Stimulated activated CD4-positive, alpha-beta T cell treated with anti-CD3 and anti-CD28 coated beads, Interleukin-1b, Interleukin-23, amount 100 ng/mL, for 1 hour (primary cell): ENCODE measurements around the gene PCNX1.
"Not testable (repeated sequence)": the region's sequence is repeated elsewhere in the genome, so short reads cannot be mapped to it uniquely, and the experiment has no call there.

Experiments used
- DNase-seq, 2 donors: peaks; one replicate each; pipeline ENCODE4 v3.0.0-alpha.2; 2020; ENCODE audit warnings: low read depth in 2 of 2

The PCNX1 gene

DNA sequence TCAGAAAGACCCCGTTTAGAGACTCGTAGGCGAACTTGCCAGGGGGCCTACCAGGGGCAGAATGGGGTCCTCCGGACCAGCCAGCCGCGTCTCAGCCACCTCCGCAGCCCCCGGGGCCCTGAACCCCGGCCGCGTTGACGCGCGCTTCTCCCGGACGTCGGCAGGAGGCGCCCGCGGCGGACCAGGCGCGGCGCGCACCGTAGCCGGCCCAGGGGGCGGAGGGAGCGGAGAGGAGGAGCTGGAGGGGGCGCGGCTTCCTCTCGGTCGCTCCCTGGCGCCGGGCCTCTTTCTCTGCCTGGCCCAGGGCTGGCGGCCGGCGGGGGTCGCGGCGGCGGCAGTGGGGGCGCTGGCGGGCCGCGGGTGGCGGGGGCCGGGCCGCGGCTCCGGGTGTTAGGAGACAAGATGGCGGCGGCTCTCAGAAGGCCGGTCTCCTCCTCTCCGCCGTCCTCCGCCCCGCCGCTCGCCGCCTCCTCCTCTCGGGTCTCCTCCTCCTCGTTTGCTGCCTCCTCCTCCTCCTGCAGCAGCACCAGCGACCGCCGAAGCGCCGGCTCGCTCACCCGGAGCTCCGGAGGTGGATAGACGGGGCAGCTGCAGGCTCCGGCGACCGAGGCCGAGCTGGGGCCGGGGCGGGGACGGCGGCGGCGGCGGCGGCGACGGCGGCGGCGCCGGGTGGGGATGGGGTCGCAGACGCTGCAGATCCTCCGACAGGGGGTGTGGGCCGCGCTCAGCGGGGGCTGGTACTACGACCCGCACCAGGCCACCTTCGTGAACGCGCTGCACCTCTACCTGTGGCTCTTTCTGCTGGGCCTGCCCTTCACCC is at the start of gene PCNX1:
Gene PCNX1, plus strand, starts transcription at position 284 of the 820 bp plus-strand sequence. Its CDS starts 392 bp downstream, at position 676.
- peak; percentile 76 to 79 for DNase-seq

DNA sequence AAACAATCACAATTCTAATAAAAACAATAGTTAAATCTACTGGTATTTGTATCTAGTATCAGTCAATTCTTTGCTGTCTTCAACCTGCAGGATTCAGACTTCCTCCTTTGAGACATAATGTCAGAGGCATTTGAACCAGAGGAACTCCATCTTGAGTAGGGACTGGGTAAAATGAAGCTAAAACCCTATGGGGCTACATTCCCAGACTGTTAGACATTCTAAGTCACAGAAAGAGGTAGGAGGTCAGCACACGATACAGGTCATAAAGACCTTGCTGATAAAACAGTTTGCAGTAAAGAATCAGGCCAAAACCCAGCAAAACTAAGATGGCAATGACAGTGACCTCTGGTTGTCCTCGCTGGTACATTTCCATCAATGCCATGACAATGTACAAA is 49.8 kb upstream of the PCNX1 start:
- DNase-seq: no peak

DNA sequence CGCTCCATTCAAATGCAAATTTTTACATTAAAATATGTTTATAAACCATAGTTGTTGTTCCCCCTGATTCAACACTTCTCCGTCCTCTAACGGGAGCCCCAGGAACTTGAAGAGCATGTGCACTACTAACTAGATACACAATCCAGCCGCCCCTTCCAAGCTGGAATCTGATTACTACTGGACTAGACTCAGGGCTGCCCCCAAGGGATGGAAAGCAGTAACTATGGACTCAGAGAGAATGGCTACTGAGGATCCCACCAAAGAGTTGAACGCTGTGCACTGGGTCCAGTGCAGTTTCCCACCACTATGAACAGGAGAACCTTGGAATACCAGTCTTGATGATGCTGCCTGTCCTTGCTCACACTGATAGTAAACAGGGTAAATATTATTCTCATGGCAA is 48.6 kb upstream of the PCNX1 start:
- no peak for DNase-seq

DNA sequence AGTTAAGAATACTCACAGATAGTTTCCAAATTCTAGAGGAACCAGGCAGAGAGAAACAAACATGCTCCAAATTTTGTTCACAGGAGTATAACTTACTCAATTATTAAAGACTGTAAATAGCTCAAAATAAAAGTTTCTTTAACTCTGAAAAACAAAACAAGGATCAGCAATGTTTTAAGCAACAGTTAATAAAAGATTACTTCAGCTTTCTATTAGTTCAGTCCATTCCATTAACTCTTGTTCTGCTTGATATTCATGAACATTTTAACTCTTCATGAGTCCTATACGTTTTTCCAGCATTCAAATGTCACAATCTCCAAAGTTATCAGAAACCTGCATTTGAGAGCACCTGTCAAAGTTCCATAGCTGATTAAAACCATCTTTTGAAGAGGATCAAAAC is 40.3 kb upstream of the PCNX1 start:
- DNase-seq: not testable (repeated sequence)

DNA sequence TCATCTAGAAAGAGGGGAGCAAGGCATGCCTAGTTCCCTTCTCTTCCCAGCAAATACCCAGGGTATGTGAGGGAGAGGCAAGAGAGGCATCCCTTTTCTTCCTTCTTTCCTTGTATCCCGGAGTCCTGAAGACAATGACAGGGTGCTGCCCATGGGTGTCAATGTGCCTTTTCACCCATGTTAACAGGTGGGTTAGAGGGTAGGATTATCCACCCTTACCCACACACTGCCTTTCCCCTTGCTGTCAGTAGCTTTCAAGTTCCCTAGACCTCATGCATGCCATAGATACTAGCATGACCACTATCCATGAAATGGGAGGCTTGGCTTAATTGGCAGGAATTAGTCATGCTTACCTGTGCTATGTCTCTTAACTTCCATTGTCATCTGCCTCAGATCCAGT is 36.3 kb upstream of the PCNX1 start:
- no peak for DNase-seq

DNA sequence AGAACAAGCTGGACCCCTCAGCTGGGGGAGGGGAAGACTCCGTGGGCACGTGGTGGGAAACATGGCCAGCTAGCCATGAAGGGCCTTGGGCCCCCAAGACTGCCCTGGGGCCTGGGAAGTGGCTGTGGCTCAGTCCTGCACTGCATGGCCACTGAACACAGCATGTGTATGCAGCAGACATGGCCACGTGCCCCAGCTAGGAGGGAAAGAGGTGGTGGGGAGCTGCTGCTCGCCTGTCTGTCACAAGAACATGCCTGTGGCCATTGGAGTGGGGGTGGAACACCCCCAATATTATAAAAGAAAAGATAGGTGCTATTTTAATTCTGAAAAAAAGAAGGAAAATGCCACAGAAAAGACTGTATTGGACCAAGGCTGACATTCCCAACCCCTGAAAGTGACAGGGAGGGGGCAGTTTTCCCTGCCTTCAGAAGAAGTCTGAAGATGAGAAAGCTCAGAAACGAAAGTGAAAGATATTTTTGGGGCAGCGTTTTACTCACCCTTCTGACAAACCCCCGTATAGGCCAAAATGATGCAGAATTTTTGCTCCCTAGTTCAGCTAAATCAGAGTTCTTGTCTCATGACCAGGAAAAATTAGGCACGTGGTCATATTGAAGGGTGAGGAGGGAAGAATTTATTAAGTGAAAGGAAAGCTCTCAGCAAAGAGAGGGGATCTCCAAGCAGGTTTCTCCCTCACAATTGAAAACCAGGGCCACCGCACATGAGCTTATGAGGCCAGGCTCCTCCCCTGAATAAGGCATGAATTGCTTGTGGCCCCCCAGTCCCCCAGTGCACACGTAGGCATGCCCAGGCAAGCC is 35.2 kb upstream of the PCNX1 start:
- no peak for DNase-seq

DNA sequence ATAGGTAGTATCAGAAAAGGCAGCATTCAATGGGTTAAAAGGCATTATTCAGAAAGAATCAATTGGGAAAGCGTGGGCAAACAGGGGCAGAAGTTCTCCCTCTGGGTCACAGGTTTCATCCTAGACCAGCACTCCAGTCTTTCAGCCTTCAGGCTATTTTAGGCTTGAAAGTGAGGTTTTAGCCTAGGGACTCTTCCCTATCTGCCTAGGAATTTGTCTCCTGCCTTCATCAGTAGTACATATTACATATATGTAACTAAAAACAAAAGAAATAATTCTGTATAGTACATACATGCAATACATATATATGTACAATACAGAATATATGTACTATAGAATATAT is 34.6 kb upstream of the PCNX1 start:
- DNase-seq: no peak

DNA sequence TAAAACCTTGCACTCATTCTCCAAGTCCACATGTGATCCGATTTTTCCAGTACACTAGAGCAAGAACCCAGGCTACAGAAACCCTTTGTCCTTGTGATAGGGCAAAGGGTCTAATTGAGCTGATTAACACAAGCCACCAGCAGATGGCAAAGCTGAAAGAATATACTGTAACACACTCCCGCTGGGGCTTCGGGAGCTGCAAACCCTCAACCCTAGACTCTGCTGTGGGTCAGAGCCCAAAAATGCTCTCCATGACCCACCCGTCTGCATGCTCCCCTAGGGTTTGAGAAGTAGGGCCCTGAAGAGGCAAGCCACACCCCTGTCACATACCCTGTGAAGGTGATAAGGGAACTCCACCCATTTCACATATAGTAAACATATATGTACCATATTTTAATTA is 33.6 kb upstream of the PCNX1 start:
- DNase-seq: no peak

DNA sequence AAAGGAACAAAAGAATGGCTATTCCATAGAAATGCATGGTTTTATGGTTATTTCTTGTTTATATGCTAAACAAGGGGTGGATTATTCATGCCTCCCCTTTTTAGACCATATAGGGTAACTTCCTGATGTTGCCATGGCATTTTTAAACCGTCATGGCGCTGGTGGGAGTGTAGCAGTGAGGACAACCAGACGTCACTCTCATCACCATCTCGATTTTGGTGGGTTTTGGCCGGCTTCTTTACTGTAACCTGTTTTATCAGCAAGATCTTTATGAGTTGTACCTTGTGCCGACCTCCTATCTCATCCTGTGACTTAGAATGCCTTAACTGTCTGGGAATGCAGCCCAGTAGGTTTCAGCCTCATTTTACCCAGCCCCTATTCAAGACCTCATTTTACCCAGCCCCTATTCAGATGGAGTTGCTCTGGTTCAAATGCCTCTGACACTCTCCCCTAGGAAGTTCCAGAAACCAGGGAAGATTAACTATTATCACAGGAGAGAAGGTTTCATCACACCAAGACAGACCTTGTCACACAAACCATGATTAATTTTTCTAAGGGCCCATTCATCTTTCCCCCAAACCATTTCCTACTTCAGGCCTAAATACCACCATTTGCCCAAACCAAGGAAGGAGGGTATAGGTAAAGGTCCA is 31.3 kb upstream of the PCNX1 start:
- DNase-seq: not testable (repeated sequence)

DNA sequence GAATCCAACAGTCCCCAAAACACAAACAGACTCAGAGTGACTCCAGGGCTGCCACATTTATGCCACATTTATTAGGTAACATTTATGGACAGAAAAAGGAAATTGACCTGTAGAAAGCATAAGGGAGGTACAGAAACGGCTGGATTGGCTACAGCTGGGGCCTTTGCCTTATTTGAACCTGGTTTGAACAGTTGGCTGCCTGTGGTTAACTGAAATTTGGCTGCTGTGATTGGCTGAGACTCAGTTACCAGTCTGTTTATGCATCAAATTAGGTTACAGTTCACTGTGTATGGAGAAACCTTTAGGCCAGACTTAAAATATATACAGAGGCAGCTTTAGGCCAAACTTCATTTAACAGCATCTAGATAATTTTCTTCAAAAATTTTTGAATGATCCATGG is 27.8 kb upstream of the PCNX1 start:
- DNase-seq: no peak

DNA sequence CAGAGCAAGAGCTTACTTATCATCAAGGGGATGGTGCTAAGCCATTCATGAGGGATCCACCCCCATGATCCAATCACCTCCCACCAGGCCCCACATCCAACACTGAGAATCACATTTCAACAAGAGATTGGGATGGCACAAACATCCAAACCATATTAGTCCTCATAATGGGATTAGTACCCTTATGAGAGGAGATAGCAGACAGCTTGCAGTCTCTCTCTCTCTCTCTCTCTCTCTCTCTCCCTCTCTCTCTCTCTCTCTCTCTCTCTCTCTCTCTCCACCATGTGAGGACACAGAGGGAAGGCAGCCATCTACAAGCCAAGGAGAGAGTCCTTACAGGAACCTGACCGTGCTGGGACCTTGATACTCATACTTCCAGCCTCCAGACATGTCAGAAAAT is 26.4 kb upstream of the PCNX1 start:
- not testable (repeated sequence) for DNase-seq

DNA sequence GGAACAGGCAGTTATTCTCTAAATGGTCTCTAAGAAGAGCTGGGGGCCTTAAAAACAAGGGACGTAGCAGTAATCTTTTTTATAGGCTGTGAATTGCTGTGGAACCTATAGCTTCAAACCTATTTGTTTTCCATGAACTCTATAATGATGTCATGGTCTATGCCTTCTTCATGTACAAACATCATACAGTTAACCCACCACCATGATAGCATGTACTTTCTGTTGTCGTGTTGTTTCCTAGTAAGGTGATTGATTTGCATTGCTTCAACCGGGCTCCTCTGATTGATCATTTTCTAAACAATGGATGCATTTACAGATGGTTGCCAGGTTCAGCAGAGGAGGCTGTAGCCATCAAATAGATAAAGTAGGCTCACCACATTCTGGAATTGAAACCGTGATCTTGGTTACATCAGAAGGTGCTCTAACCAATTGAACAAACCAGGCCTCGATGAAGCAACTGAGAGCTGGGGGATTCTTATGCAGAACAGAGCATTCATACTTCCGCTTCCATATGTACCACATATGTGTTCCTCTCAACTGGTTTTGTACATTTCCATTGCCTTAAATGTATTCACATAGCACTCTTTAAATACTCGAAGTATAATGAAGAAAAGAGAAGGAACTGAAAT is 25.6 kb upstream of the PCNX1 start:
- DNase-seq: no peak

DNA sequence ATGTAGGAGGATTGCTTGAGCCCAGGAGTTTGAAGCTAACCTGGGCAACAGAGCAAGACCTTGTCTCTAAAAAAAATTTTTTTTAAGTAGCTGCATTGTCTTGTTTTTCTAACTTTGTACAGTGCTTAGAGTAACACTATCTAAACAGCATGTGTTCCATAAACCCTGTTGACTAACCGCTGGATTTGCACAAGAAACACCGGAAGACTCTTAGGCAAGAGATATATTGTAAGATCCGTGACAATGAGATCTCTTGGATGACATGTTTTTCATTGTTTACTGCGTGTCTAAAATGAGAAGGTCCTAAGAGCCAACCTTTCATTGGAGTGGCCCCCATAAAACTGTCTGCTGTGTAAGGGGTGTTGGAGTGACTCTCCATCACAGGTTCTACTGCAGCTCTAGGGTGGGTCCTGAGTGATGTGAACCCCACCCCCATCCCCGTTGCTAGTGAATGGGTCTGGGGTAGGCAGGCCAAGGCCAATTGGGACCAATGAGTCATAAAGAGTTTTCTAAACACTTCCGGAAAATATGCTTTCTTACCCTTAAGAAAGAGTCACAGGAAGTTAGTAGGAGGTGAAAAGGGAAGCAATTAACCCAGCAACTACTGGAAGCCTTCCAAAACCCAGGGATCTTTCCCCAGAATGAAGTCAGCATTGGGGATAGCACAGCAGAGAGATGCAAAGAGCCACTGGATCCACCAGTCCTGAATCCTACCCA is 24.3 kb upstream of the PCNX1 start:
- no peak for DNase-seq

DNA sequence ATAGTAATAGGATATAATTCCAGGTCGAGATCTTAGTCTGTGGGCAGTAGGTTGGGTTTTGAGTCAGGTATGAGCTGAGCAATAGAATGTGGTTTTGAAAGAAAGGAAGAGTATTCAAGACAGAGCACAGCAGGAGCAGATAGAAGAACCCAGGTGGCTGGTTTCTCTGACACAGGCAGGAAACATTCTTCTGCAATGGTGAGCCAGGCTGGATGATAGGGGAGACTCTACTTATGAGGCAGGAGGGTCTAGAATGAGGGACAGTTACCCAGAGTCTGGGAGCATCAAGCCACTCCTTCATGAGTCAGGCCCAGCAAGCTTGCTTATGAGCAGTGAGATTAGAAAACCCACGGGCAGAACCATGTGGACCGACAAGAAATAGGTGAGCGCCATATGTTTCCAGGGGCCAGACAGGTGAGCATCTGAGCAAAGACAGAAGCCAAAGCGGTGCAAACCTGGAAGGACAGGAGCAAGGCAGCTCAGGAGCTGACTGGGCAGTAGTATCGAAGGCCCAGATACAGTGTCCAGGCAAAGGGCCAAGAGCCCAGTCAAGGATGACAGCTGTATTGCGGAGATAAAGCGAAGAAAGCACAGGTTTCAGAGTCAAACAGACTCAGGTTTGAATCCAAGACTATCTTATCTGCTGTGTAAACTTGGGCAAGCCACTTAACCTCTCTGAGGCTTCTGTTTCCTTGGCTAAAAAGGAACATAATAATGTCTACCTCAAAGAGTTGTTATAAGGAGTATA is 22.5 kb upstream of the PCNX1 start:
- no peak for DNase-seq

DNA sequence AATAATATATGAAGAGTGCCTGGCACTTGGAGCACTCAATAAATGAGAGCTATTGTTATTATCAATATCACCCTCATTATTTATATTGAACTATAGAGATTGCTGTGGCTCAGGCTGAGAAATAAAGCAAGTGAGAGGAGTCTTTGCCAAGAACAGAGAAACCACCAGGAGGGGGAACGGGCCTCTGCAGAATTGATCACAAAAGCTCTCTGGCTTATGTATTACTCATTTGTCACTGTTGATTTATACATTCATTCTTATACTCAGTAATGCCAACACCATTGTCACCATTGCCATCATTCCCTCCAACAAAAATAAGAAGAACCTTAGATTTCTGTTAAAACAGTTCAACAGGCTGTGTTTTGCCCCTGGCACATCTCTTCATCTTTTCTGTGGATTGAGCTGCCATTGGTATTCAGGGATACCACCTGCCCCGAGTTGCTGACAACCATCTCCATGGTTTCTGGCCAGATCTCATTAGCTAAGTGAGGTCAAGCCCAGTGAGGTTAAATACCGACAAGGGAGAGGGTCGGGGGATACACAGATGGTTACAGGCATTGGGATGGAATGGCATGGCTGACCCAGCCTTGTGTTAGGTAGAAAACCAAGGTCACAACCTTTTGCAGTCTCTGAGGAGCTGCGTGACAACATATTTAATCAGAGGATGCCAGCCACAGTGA is 21.8 kb upstream of the PCNX1 start:
- no peak for DNase-seq

DNA sequence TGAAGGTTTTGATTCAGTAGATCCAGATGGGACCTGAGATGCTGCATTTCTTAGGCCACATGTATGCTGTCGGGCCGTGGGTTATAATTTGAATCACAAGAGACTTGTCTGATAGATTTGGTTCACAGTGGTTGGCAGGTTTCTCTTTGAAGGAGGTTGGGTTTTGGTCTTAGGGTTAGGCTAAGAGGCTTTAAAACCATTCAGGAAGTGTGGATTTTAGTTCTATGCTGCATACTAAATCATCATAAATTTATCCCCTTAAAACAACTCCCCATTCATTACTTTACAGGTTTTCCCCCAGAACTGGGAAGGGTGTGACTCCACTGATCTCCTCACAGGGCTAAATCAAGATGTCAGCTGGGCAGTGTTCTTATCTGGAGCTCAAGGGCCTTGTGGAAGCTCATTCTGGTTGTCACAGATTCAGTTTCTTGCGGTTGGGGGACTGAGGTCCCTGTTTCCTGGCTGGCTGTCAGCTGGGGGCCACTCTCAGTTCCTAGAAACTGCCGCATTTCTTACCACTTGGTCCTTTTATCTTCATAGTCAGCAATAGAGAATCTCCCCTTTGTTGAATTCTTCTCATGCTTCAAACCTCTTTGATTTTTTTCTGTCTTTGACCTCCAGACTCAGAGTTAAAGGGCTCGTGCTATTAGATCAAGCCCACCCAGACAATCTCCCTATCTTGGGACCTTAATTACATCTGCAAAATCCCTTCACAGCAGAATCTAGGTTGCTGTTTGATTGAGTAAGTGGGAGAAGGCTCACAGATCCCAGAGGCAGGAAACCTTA is 20.6 kb upstream of the PCNX1 start:
- no peak for DNase-seq

DNA sequence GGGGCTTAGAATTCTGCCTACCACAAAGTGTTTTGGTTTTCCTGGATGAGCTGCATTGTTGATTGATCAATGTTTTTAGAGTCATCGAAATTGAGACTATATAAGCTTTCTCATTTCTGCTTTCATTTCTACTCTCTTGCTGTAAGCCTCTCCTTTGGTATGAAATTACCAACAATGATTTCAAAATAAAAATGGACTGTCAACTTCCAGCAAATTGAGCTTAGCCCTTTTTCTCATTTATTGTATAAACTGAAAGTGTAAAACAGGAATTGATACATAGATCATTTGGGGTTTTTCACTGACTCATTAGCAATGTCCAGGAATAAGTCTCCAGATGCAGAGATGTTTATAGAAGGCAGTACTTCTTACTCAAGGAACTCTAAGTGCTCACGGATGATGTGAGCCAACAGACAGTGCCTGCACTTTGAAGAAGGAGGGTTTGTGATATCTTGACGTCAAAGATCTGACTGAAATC is 20.0 kb upstream of the PCNX1 start:
- DNase-seq: no peak

DNA sequence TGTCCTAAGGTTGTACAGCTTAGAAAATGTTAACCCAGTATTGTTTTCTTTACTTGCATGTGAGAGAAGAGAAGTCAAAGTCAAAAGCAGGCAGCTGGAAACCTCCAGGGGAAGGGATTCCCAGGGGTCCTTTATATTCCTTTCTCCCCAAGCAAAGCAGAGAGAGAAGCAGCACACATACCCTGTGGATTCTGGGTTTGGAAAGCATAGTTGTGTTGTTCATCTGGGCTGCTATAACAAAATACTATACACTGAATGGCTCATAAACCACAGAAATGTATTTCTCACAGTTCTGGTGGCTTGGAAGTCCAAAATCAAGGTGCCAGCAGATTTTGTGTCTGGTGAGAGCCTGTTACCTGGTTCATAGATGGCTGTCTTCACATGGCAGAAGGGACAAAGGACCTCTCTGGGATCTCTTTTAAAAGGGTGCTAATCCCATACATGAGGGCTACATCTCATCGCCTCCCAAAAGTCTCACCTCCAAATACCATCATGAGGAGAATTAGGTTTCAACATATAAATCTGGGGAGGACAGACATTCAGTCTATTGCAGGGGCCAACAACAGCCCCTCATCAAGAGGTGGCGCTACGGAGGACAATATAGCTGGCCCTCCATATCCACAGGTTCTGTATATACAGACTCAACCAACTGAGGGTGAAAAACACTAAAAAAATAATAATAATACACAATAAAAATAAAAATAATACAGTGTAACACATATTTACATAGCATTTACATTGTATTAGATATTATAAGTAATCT is 19.3 kb upstream of the PCNX1 start:
- DNase-seq: no peak
